LNCaP clone FGC (cell line): ENCODE measurements around the gene ECEL1.

Experiments used
- DNase-seq: peaks from one replicate; pipeline ENCODE4 v3.0.0-alpha.2; 2011; ENCODE audit warnings: low read depth
- H3K4me3 ChIP-seq: 2 replicates; pipeline ENCODE4 v1.5.1; 2011; ENCODE audit warnings: mild to moderate bottlenecking, low read depth, low read length, control low read depth
- TF ChIP-seq, protein P1 (sequence below): IDR thresholded peaks from 2 replicates; pipeline ENCODE4 v1.5.1; 2012; ENCODE audit warnings: mild to moderate bottlenecking; ENCODE audit not compliant: control insufficient read depth, insufficient read depth; ENCODE audit errors: extremely low read depth

The ECEL1 gene

DNA sequence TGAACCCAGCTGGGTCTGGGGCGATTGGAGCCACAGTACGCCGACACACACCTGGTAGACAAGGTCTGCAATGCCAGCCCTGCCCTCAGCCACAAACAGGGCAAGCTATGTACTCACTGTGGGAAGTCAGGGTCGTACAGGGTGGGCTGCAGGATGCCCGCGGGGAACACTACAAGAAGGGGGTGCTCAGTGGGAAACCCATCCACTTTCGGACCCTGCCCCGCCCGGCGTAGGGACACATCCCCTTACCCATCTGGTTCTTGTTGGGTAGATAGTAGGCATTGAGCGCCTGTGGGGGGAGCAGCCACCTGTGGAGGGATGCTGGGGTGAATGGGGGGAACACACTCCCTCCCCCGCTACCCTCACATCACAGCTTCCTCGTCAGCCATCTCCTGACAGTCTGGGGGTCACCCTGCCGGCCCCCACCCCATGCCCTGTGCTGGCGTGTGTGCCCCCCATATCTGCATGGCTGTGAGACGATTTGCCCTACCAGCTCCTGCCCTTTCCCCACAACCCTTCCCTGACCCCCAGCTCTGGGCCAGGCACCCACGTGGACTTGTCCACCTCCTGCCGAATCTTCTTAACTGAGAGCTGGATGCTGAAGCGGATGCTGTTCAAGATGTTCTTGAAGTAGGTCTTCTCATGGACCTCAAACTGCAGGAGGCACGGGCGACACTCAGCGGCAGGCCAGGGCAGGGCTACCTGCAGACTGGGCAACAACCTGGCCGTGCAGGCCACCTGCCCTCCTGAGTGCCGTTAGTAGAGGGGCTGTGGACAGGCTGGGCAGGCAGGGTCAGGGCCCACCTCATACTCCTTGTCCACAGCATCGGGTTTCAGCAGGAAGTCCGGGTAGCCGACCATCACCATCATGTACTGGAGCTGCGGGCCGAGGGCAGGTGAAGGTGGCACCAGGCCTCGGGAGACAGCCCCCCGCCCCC, 5.1 kb downstream of the ECEL1 start:
- DNase-seq: no peak
- H3K4me3 ChIP-seq: no peak overlapping the region
- TF ChIP-seq, protein P1, sequence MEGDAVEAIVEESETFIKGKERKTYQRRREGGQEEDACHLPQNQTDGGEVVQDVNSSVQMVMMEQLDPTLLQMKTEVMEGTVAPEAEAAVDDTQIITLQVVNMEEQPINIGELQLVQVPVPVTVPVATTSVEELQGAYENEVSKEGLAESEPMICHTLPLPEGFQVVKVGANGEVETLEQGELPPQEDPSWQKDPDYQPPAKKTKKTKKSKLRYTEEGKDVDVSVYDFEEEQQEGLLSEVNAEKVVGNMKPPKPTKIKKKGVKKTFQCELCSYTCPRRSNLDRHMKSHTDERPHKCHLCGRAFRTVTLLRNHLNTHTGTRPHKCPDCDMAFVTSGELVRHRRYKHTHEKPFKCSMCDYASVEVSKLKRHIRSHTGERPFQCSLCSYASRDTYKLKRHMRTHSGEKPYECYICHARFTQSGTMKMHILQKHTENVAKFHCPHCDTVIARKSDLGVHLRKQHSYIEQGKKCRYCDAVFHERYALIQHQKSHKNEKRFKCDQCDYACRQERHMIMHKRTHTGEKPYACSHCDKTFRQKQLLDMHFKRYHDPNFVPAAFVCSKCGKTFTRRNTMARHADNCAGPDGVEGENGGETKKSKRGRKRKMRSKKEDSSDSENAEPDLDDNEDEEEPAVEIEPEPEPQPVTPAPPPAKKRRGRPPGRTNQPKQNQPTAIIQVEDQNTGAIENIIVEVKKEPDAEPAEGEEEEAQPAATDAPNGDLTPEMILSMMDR: no peak

DNA sequence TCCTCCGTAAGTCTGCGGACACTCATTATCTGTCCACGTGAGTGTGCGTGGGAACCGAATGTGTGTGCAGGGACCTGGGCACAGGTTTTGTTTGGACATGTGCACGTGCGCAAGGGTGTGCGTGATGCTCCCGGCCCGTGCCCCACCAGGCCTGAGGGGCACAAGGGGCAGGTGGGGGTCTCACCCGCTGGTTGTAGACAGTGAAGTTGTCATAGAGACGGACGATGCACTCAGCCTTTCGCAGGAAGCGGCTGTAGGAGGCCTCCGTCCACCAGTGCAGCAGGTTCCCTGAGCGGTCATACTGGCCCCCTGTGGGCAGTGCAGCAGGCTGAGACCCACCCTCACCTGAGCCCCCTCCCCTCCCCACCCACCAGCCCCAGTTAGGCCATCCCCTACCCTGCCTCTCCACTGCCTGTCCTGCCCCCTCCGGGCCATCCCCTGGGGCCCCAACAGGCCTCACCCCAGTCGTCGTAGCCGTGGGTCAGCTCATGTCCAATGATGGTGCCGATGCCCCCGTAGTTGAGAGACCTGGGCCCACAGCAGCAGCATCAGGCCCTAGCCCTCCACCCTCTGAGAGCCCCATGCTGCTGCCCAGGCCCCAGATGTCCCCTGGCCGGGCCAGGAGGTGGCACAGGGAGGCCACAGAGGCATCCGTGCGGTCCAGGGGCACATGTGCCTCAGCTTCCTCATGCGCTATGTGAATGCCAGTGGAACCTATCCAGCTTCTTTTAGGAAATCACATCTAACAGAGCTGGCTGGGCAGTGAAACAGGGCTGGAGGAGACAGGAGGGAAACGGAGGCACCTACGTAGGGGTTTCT, 6.1 kb downstream of the ECEL1 start:
- TF ChIP-seq, protein P1: no peak
- DNase-seq: no peak
- H3K4me3 ChIP-seq: no peak overlapping the region

DNA sequence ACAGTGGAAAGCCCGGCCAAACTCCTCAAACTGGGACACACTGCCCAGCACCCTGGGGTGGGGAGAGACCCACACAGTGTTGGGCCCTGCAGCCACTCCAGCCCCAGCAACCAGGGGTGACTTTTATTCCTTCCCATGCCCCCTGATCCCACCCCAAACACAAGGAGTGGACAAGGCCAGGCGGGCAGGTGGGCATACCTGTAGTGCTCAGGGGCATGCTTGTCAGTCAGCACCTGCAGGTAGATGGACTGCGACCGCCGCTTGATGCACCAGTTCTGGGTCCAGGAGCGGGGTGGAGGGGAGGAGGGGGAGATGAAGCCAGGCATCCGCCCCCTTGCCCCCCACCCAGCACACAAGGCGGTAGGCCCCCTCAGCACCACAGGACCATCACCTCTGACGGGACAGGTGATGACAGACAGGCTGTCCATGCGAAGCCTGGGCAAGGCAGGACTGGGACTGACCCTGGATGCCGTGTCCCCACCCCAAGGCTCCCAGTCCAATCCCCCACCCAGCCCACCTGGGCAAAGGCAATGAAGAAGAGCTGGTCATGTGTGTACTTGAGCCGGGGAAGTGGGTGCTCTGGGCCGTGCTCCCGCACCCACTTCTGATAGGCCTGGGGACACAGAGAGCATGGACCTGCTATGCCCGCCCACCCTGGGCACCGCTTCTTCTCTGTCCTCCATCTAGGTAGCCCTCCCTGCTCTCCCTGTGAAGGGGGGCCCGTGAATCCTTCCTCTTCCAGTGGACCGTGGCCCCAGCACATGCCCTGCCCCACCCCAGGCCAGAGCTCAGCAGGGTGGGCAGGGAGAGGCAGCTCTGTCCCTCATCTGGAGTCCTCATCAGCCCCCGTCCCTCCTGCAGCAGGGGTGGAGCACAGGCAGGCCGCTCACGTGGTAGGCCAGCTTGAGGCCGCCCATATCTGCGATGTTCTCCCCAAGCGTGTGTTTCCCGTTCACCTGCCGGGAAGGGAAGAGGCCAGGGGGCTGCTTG, 7.1 kb downstream of the ECEL1 start:
- DNase-seq: no peak
- TF ChIP-seq, protein P1: no peak
- H3K4me3 ChIP-seq: no peak overlapping the region

DNA sequence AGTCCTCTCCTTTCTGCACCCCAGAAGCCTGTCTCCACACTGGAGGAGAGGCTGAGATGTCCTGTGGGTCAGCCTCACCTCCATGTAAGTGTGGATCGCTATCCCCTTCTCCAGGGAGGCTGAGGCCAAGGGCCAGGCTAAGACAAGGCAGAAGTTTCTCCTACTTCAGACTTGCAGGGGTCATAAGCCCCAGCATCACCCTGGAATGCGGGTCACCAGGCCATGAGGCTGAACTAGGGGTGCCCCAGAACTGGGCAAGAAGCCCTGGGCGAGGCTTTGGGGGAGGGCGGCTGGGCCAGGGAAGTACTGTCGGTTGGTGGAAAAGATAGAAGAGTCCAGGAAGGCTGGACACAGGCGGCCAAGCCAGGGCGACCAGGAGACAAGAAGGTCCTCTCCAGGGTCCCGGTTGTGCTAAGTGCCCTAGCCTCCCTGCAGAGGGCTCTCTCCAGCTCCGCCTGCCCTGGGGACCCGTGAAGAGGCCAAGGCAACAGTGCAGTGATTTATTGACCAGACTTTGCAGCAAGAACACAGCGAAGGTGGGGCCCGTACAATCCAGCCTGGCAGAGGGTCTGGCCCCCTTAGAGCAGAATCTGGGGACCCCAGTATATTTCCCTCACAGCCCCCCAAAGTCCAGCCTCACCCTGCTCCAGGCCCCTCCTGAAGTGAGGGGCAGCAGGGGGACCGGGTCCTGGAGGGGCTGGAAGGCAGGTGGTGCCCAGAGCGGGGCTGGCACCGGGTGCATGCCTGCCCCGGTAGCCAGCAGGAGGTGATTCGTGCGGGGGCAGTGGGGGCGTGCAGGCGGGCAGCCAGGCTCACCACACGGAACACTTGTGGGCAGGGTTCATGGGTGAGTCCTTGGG, 8.1 kb downstream of the ECEL1 start:
- TF ChIP-seq, protein P1: no peak
- DNase-seq: no peak
- H3K4me3 ChIP-seq: no peak overlapping the region

DNA sequence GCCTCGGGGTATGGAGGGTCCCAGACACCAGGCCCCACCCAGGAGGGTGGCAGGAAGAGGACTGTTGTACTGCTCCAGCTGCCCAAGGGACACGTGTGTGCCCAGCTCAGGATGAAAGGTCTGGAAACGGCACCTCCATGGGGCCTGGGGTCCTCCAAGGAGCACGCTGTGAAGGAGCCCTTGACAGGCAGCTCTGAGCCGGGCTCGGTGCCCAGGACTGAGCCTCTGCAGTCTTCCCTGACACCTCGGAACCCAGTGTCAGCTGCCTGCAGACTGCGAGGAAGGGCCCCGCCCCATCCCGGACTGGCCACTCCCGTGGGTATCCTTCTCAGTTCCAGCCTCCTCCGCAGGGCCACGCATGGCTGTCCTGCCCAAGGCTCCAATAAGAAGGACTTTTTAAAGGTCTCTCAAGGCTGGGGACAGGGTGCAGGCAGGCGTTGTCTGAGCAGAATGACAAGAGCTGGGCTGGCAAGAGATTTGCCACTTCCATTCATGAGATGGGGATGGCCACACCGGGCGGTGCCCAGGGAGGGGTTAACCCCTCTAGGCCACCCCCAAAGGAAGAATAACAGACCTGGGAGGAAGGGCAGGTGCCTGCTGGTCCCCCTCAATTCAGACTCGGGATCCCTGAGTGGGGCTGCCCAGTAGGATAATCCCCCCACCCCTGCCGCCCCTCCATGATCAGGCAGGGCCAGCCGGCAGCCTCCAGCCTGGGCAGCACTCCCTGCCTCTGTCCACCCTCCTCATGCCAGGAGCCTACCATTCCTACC, 8.9 kb downstream of the ECEL1 start:
- TF ChIP-seq, protein P1: no peak
- no peak overlapping the region for H3K4me3 ChIP-seq
- DNase-seq: no peak
